Stimulated activated CD4-positive, alpha-beta T cell treated with anti-CD3 and anti-CD28 coated beads, Interleukin-2, amount 100 ng/mL, for 4 hours (primary cell): Measurements from ENCODE around the gene MGAT5B.

Source experiments
- DNase-seq: peaks from one replicate; pipeline ENCODE4 v3.0.0-alpha.2; 2020; ENCODE audit warnings: low read depth

Gene MGAT5B

GRCh38 chr17:76927982-76928381 lies 59.8 kb downstream of the MGAT5B start:
- no peak for DNase-seq

GRCh38 chr17:76929148-76929547 lies 60.9 kb downstream of the MGAT5B start:
- no peak for DNase-seq

- DNase-seq, result no peak
These were observed 61.4 kb downstream of the MGAT5B start for GRCh38 chr17:76929601-76930000.

- DNase-seq, result no peak
These were observed 61.9 kb downstream of the MGAT5B start for GRCh38 chr17:76930107-76930506.

GRCh38 chr17:76932402-76933333 lies 64.5 kb downstream of the MGAT5B start:
- no peak for DNase-seq

- DNase-seq, result no peak
These were observed 66.5 kb downstream of the MGAT5B start for GRCh38 chr17:76934561-76935320.

GRCh38 chr17:76935331-76935730 lies 67.1 kb downstream of the MGAT5B start:
- no peak for DNase-seq

- no peak for DNase-seq
These were observed 69.0 kb downstream of the MGAT5B start for GRCh38 chr17:76937238-76937637.

GRCh38 chr17:76938009-76938408 lies 69.8 kb downstream of the MGAT5B start:
- DNase-seq, result no peak

GRCh38 chr17:76940295-76940694 lies 72.1 kb downstream of the MGAT5B start:
- no peak for DNase-seq

- no peak for DNase-seq
These were observed 72.6 kb downstream of the MGAT5B start for GRCh38 chr17:76940738-76941350.

GRCh38 chr17:76943202-76943601 lies 75.0 kb downstream of the MGAT5B start:
- no peak for DNase-seq

- no peak for DNase-seq
These were observed 75.6 kb downstream of the MGAT5B start for GRCh38 chr17:76943781-76944213.

- DNase-seq, result no peak
These were observed 76.3 kb downstream of the MGAT5B start for GRCh38 chr17:76944477-76944876.

GRCh38 chr17:76946111-76946771 lies 78.0 kb downstream of the MGAT5B start:
- DNase-seq, result no peak

GRCh38 chr17:76946772-76947135 lies 78.5 kb downstream of the MGAT5B start:
- no peak for DNase-seq

- DNase-seq, result no peak
These were observed 79.1 kb downstream of the MGAT5B start for GRCh38 chr17:76947309-76947708.

GRCh38 chr17:76947771-76948170 lies 79.6 kb downstream of the MGAT5B start:
- DNase-seq, result no peak

- DNase-seq, result no peak
These were observed 80.1 kb downstream of the MGAT5B start for GRCh38 chr17:76948301-76948700.

- DNase-seq, result no peak
These were observed 80.6 kb downstream of the MGAT5B start for GRCh38 chr17:76948726-76949342.

- no peak for DNase-seq
These were observed 81.9 kb downstream of the MGAT5B start for GRCh38 chr17:76949913-76950695.
